ENCODE data around the gene PCSK6. TPM values are rescaled to one million over a fixed set of nuclear protein-coding genes. Genes with fewer than 3 reads are reported as not detected.

PCSK6 gene
- total RNA-seq, 1 experiment from 2014 or later: 2.9 TPM

DNA sequence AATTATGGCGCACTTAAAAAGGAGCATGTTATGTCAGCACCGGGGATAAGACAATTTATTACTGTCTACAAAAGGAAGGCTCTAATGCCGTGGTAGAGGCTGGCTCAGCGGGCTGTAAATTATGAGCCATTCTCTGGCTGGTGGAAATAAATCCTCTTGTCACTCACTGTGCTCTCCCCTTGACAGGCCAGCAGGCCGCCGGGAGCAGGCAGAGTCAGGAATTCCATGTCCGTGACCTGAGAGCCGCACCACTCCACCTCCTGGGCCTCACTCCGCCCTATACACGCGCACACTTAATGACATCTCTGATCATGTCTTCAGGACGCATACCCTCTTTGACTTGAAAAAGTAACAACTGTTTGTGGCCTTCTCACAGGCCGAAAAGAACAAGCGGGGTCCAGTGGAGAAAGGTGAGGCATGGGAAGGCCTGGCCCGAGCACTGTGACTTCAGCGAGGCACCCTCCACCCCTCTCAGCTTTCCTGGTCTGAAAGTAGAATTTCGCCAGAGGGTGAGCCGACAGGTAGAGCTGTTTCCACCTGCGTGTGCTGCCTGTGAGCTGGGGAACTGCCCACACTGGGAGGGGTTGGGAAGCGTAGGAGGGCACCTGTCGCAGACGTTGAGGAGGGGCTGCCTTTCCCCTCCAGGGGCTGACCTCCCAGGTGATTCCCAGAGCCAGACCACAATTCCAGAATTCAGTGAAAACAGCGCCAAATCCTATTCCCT, 13.2 kb upstream of the PCSK6 start:
- peaks cover 5% of the 10 kb centered on the region; the same call in 1 of the 2 replicates for H3K4me1 Mint-ChIP-seq
- no peak overlapping the region for H3K4me3 Mint-ChIP-seq
- CTCF ChIA-PET: interaction anchor here (0.6 to 2.2 kb wide), 26 partner anchors 8 to 625 kb away, joined by 3 to 19 read pairs (median 4); partner anchors contain the start of gene SNRPA1
- H3K9me3 Mint-ChIP-seq: no peaks in the 10 kb centered on the region
- no peaks in the 10 kb centered on the region for H3K27me3 Mint-ChIP-seq (ENCODE audit: low read depth)
- DNase-seq (ENCODE audit: low spot score) (no peak), ATAC-seq (no peak)
- H3K36me3 Mint-ChIP-seq: no peaks in the 10 kb centered on the region
- TF ChIP-seq CREB1 (CRISPR knock-in tag; IDR thresholded peaks at IDR 0.05) (no peak), ZNF671 (CRISPR knock-in tag; IDR thresholded peaks at IDR 0.05) (no peak), ZNF423 (CRISPR knock-in tag; IDR thresholded peaks at IDR 0.05) (no peak), ZNF138 (CRISPR knock-in tag; conservative IDR thresholded peaks at IDR 0.05) (no peak), GTF2I (CRISPR knock-in tag; conservative IDR thresholded peaks at IDR 0.05) (no peak), ZNF232 (CRISPR knock-in tag; IDR thresholded peaks at IDR 0.05) (no peak), ELF4 (CRISPR knock-in tag; IDR thresholded peaks at IDR 0.05; ENCODE audit: low read depth) (no peak), ZNF532 (CRISPR knock-in tag; IDR thresholded peaks at IDR 0.05; ENCODE audit: borderline replicate concordance) (no peak)
- POLR2A ChIA-PET: no interaction called here
- no peak overlapping the region for H3K27ac Mint-ChIP-seq

DNA sequence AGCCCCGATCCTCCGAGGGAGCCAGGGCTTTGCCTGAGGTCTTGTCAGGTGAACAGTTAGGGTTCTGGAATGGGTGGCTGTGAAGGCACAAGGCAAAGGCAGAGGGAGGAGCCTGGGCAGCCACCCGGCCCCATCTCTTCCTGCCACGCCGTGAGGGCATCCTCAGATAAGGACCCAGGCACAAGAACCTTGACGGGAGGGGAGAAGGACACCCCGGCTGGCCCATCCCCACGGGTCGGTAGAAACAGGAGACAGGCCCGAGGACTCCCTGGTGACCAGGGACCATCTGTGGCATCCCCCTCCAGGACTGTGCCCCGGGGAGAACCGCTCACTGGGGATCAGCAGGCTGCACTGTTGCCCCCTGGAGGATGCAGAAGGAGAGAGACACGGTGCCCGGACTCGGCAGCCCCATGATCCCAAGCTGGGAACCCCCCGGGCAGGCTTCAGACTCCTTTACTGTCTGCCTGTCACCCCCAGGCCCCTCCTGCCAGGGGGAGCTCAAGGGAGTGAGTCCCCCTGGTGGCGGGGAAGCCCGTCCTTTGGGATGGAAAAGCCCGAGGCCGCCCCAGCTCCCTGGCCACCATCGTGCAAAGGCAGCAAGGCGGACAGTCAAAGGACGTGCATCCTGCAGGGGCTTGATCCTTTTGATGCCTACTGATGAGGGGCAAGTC, 12.3 kb upstream of the PCSK6 start:
- H3K36me3 Mint-ChIP-seq: no peaks in the 10 kb centered on the region
- H3K4me3 Mint-ChIP-seq: no peak overlapping the region

More for the DNA sequence above, 12.3 kb upstream of the PCSK6 start:
- CTCF ChIA-PET: interaction anchor here (0.6 to 2.2 kb wide), 26 partner anchors 9 to 226 kb away, joined by 3 to 19 read pairs (median 4); partner anchors contain the start of gene SNRPA1
- ATAC-seq (peak; percentile 91), DNase-seq (ENCODE audit: low spot score) (peak; percentile 66)
- TF ChIP-seq ZNF423 (CRISPR knock-in tag; IDR thresholded peaks at IDR 0.05) (peak; percentile 85), ZNF396 (CRISPR knock-in tag; IDR thresholded peaks at IDR 0.05; ENCODE audit: borderline replicate concordance) (no peak), E2F5 (CRISPR knock-in tag; IDR thresholded peaks at IDR 0.05) (no peak)
- TF ChIP-seq, protein P1, sequence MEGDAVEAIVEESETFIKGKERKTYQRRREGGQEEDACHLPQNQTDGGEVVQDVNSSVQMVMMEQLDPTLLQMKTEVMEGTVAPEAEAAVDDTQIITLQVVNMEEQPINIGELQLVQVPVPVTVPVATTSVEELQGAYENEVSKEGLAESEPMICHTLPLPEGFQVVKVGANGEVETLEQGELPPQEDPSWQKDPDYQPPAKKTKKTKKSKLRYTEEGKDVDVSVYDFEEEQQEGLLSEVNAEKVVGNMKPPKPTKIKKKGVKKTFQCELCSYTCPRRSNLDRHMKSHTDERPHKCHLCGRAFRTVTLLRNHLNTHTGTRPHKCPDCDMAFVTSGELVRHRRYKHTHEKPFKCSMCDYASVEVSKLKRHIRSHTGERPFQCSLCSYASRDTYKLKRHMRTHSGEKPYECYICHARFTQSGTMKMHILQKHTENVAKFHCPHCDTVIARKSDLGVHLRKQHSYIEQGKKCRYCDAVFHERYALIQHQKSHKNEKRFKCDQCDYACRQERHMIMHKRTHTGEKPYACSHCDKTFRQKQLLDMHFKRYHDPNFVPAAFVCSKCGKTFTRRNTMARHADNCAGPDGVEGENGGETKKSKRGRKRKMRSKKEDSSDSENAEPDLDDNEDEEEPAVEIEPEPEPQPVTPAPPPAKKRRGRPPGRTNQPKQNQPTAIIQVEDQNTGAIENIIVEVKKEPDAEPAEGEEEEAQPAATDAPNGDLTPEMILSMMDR (IDR thresholded peaks at IDR 0.05): 0 out of 2 replicates have a peak, but pooled peaks have one; percentile 27
- Mint-ChIP-seq H3K27ac (no peak overlapping the region), H3K4me1 (peaks cover 13% of the 10 kb centered on the region), H3K27me3 (ENCODE audit: low read depth) (no peaks in the 10 kb centered on the region; the same call in 1 of the 2 replicates), H3K9me3 (no peaks in the 10 kb centered on the region)
- POLR2A ChIA-PET: no interaction called here
